Activated CD4-positive, alpha-beta T cell treated with anti-CD3 and anti-CD28 coated beads for 4 hours (primary cell): ENCODE measurements around the gene VPS13D.

Source experiments
- DNase-seq, 2 donors: peaks; one replicate each; pipeline ENCODE4 v3.0.0-alpha.2; 2020

The VPS13D gene

GRCh38 chr1:12496154-12496961, 266.5 kb downstream of the VPS13D start:
- DNase-seq: no peak

GRCh38 chr1:12499539-12500240, 269.9 kb downstream of the VPS13D start:
- DNase-seq: no peak

- no peak for DNase-seq
Observed at GRCh38 chr1:12501661-12502060, 271.8 kb downstream of the VPS13D start.

- DNase-seq: no peak
Observed at GRCh38 chr1:12502336-12503109, 272.7 kb downstream of the VPS13D start.

GRCh38 chr1:12503709-12504108, 273.9 kb downstream of the VPS13D start:
- DNase-seq: no peak

GRCh38 chr1:12504601-12505000, 274.8 kb downstream of the VPS13D start:
- DNase-seq: no peak

GRCh38 chr1:12505231-12505630, 275.4 kb downstream of the VPS13D start:
- DNase-seq: no peak

- DNase-seq: no peak
Observed at GRCh38 chr1:12505639-12506280, 275.9 kb downstream of the VPS13D start.

DNA sequence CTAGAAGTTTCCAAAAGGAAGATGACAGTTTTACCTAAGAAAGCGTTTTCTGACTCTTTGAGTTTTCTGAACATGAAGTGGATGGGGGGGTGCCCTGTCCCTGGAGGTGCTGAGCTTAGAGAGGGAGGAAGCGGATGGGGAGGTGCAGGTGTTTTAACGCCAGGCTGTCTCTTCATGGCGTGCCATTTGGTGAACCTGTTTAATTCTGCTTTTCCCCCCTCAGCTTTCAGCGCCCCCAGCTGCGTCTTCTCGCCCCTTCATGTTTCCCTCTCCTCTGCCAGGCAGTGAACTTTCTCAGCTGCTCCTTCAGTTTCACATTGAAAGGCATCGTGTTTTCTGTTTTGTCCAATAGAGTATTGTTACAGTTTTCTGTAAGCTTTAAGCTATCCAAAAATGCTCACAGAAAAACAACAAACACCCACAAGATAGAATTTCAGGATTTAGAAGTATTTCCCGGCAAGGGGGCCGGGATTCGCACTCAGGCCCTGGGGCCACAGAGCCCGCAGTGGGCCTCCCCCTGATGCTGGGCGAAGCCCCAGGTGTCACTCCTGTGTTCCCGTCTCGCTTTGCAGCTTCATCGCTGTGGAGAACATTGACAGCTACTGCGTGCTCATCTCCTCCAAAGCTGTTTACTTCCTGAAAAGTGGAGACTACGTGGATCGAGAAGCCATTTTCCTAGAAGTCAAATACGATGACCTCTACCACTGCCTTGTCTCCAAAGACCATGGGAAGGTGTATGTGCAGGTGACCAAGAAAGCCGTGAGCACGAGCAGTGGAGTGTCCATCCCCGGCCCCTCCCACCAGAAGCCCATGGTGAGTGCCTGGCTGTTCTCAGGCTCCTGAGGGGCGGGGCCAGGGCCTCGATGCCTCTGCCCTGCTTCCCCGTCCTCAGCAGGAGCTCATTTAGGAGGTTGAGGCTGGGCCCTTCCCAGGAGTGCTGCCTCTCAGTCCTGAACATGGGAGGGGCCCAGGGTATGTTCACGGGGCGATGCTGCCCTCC, 276.8 kb downstream of the VPS13D start:
- no peak for DNase-seq

- DNase-seq: no peak
Observed at GRCh38 chr1:12507631-12508030, 277.8 kb downstream of the VPS13D start.

GRCh38 chr1:12508849-12509248, 279.0 kb downstream of the VPS13D start:
- DNase-seq: no peak

- DNase-seq: no peak
Observed at GRCh38 chr1:12511128-12511484, 281.3 kb downstream of the VPS13D start.

GRCh38 chr1:12511516-12512468, 282.0 kb downstream of the VPS13D start:
- DNase-seq: no peak

DNA sequence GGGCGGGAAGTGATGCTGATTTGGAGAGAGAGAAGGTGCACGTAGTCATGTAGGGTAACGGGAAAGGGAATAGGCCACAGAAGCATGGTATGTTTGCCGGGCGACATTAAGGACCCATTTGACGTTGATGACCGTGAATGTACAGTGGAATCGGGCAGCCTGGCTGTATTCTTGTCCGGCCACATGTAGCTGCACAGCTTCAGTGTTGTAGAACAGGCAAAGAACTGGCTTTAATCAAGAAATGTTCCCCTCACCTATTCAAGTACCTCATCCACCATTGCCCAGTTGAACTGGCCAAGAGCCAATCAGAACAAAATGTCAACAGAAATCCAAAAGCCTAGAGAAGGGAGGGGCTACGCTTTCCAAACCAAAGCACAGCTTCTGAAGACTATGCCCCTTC, 283.4 kb downstream of the VPS13D start:
- no peak for DNase-seq

DNA sequence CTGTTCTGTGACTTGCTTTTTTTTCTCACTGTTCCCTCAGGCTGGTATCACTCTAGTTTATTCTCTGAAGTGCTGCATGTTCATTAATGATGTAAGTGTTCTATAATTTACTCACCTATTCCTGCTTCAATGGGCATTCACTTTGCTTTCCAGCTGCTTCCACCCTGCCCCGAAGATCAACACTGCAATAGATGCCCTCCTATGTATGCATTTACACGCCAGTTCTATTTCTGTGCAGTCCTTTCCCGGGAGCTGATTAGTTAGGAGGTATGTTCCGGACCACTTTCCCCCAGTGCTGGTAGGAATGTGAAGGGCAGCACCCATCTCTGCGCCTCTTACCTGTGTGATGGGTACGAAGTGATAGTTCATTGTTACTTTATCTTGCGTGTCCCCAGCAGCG, 284.8 kb downstream of the VPS13D start:
- DNase-seq: no peak

GRCh38 chr1:12515234-12515633, 285.4 kb downstream of the VPS13D start:
- no peak for DNase-seq

- no peak for DNase-seq
Observed at GRCh38 chr1:12516741-12517140, 286.9 kb downstream of the VPS13D start.

GRCh38 chr1:12518931-12519692, 289.3 kb downstream of the VPS13D start:
- peak in 1 of 2 donors; percentile 16 for DNase-seq

- no peak for DNase-seq
Observed at GRCh38 chr1:12519693-12520364, 290.0 kb downstream of the VPS13D start.
